H9 (cell line): ENCODE measurements around the gene FHOD1. TPM values are rescaled to one million over a fixed set of nuclear protein-coding genes. Genes with fewer than 3 reads are reported as not detected.

ENCODE experiments used
- DNase-seq: peaks from one replicate; pipeline ENCODE4 v3.0.0-alpha.2; 2017
- H2AFZ ChIP-seq: one replicate; pipeline ENCODE4 v1.6.1; 2013; ENCODE audit warnings: mild to moderate bottlenecking, low read length, control low read depth, moderate library complexity
- H2AK5ac ChIP-seq: 2 replicates; pipeline ENCODE4 v1.6.1; 2013; ENCODE audit warnings: low read length, control low read depth, mixed read lengths; ENCODE audit not compliant: insufficient read length
- H2BK120ac ChIP-seq: one replicate; pipeline ENCODE4 v1.6.1; 2013; ENCODE audit warnings: low read depth, mild to moderate bottlenecking, low read length, control low read depth, inconsistent platforms; ENCODE audit not compliant: poor library complexity, severe bottlenecking
- H2BK12ac ChIP-seq: 2 replicates; pipeline ENCODE4 v1.6.1; 2013; ENCODE audit warnings: low read length, control low read depth, mixed read lengths, low read depth; ENCODE audit not compliant: insufficient read length
- H2BK15ac ChIP-seq: 2 replicates; pipeline ENCODE4 v1.6.1; 2013; ENCODE audit warnings: low read depth, low read length, control low read depth
- H2BK20ac ChIP-seq: one replicate; pipeline ENCODE4 v1.6.1; 2013; ENCODE audit warnings: low read depth, mild to moderate bottlenecking, low read length, control low read depth, inconsistent platforms; ENCODE audit not compliant: poor library complexity, severe bottlenecking
- H2BK5ac ChIP-seq: 2 replicates; pipeline ENCODE4 v1.6.1; 2013; ENCODE audit warnings: low read length, control low read depth, mixed read lengths; ENCODE audit not compliant: insufficient read length
- H3K14ac ChIP-seq: 2 replicates; pipeline ENCODE4 v1.6.1; 2013; ENCODE audit warnings: low read length, control low read depth; ENCODE audit not compliant: insufficient read depth
- H3K18ac ChIP-seq: 2 replicates; pipeline ENCODE4 v1.6.1; 2013; ENCODE audit warnings: low read depth, mild to moderate bottlenecking, mixed read lengths, low read length, control low read depth; ENCODE audit not compliant: insufficient read length
- H3K23ac ChIP-seq: 2 replicates; pipeline ENCODE4 v1.6.1; 2013; ENCODE audit warnings: low read length, control low read depth, mixed read lengths, low read depth; ENCODE audit not compliant: insufficient read length
- H3K23me2 ChIP-seq: 2 replicates; pipeline ENCODE4 v1.6.1; 2013; ENCODE audit warnings: low read depth, mild to moderate bottlenecking, mixed read lengths, low read length, control low read depth; ENCODE audit not compliant: insufficient read length, poor library complexity, severe bottlenecking
- H3K27ac ChIP-seq: 2 replicates; pipeline ENCODE4 v1.5.1; 2013; ENCODE audit warnings: low read length, control low read depth, mixed read lengths, low read depth; ENCODE audit not compliant: insufficient read length
- H3K27me3 ChIP-seq: 2 replicates; pipeline ENCODE4 v1.6.1; 2013; ENCODE audit warnings: low read length, control low read depth, inconsistent platforms; ENCODE audit not compliant: insufficient read depth
- H3K4ac ChIP-seq: 2 replicates; pipeline ENCODE4 v1.6.1; 2013; ENCODE audit warnings: low read depth, mild to moderate bottlenecking, control low read depth, inconsistent platforms, low read length, moderate library complexity
- H3K4me1 ChIP-seq: 2 replicates; pipeline ENCODE4 v1.6.1; 2013; ENCODE audit warnings: low read length, control low read depth, inconsistent platforms; ENCODE audit not compliant: insufficient read depth
- H3K4me2 ChIP-seq: 2 replicates; pipeline ENCODE4 v1.6.1; 2013; ENCODE audit warnings: low read length, control low read depth, mixed read lengths; ENCODE audit not compliant: insufficient read length, insufficient read depth
- H3K56ac ChIP-seq: 2 replicates; pipeline ENCODE4 v1.6.1; 2013; ENCODE audit warnings: low read depth, mild to moderate bottlenecking, mixed read lengths, low read length, control low read depth; ENCODE audit not compliant: insufficient read length
- H3K79me1 ChIP-seq: 2 replicates; pipeline ENCODE4 v1.6.1; 2013; ENCODE audit warnings: low read depth, mild to moderate bottlenecking, moderate library complexity, low read length, control low read depth, inconsistent platforms; ENCODE audit not compliant: insufficient read depth, poor library complexity, severe bottlenecking
- H3K79me2 ChIP-seq: 2 replicates; pipeline ENCODE4 v1.6.1; 2013; ENCODE audit warnings: low read length, control low read depth, inconsistent platforms; ENCODE audit not compliant: insufficient read depth
- H3K9ac ChIP-seq: 2 replicates; pipeline ENCODE4 v1.6.1; 2013; ENCODE audit warnings: low read length, control low read depth, mixed read lengths; ENCODE audit not compliant: insufficient read length; ENCODE audit errors: extremely low read depth
- H3K9me3 ChIP-seq: one replicate; pipeline ENCODE4 v1.6.1; 2013; ENCODE audit warnings: low read depth, low read length, inconsistent platforms; ENCODE audit not compliant: control insufficient read depth
- H3T11ph ChIP-seq: one replicate; pipeline ENCODE4 v1.6.1; 2013; ENCODE audit warnings: mild to moderate bottlenecking, low read length, control low read depth, inconsistent platforms
- H4K20me1 ChIP-seq: one replicate; pipeline ENCODE4 v1.6.1; 2013; ENCODE audit not compliant: control insufficient read depth, insufficient read length, insufficient read depth
- H4K5ac ChIP-seq: 2 replicates; pipeline ENCODE4 v1.6.1; 2013; ENCODE audit warnings: low read depth, mild to moderate bottlenecking, mixed read lengths, low read length, control low read depth; ENCODE audit not compliant: insufficient read length
- H4K8ac ChIP-seq: replicated peaks from 2 replicates; pipeline ENCODE4 v1.6.1; 2013; ENCODE audit warnings: low read length, control low read depth, mixed read lengths, low read depth; ENCODE audit not compliant: insufficient read length
- H4K91ac ChIP-seq: 2 replicates; pipeline ENCODE4 v1.6.1; 2013; ENCODE audit warnings: low read depth, mild to moderate bottlenecking, moderate library complexity, mixed read lengths, low read length, control low read depth; ENCODE audit not compliant: insufficient read length
- H3K27ac Mint-ChIP-seq, 3 experiments: 2 replicates in 2 of 3; 3 replicates in 1 of 3; pipeline ENCODE4 v1.8.0; 2020 to 2021; ENCODE audit warnings: mixed read lengths in 3 of 3, mild to moderate bottlenecking in 1 of 3, moderate library complexity in 1 of 3
- H3K27me3 Mint-ChIP-seq: 2 replicates; pipeline ENCODE4 v1.8.0; 2021; ENCODE audit warnings: low read depth, mild to moderate bottlenecking, moderate library complexity, mixed read lengths
- H3K36me3 Mint-ChIP-seq, 3 experiments: 2 replicates in 2 of 3; 3 replicates in 1 of 3; pipeline ENCODE4 v1.8.0; 2020 to 2021; ENCODE audit warnings: low read depth in 3 of 3, mixed read lengths in 3 of 3; ENCODE audit not compliant: insufficient read depth in 1 of 3
- H3K4me1 Mint-ChIP-seq, 2 experiments: 2 replicates each; pipeline ENCODE4 v1.8.0; 2020; ENCODE audit warnings: mixed read lengths in 2 of 2
- H3K4me3 Mint-ChIP-seq, 2 experiments: 2 replicates in 1 of 2; 3 replicates in 1 of 2; pipeline ENCODE4 v1.8.0; 2020 to 2021; ENCODE audit warnings: mild to moderate bottlenecking in 2 of 2, mixed read lengths in 2 of 2, moderate library complexity in 1 of 2
- H3K9me3 Mint-ChIP-seq, 2 experiments: 2 replicates in 1 of 2; 3 replicates in 1 of 2; pipeline ENCODE4 v1.8.0; 2020; ENCODE audit warnings: mild to moderate bottlenecking in 2 of 2, mixed read lengths in 2 of 2, moderate library complexity in 1 of 2
- WGBS: extraction: QIAGEN DNeasy Blood & Tissue Kit; methylation state at CpG from one replicate; pipeline ENCODE4 v1.1.7; 2013; ENCODE audit warnings: missing lambda C conversion rate, low lambda C conversion rate, mixed read lengths; ENCODE audit not compliant: insufficient read length; ENCODE audit errors: extremely low coverage; 5-methylcytosine and 5-hydroxymethylcytosine counted together
- total RNA-seq: library from RNA; stranded (reverse); gene quantifications from 2 replicates; pipeline ENCODE4 v1.2.1, GENCODE V29; 2021
- TF ChIP-seq, protein P1 (sequence below): fragments of 200-600 bp; sonication (generic); conservative IDR thresholded peaks from 3 replicates; pipeline ENCODE4 v1.8.0; 2021; ENCODE audit warnings: antibody characterized with exemption, mild to moderate bottlenecking

Gene FHOD1
- total RNA-seq, 1 experiment from 2014 or later: 67.0 TPM

DNA sequence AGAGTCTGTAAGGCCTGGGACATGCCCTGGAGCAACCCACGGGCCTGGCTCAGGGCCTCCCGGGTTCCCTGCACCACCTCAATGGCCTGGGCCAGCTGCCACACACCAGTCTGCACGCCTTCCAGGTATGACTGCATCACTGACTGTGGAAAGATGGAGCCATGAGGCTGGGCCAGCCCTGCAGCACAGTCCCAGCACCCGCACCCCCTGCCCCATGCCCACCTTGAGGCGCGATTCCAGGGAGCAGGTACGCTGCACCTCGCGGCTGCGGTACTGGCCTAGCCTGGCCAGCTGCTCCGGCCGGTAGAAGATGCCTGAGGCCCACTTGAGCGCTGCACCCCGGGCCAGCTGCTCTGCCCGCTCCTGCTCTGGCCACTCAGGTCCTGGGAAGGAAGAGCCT is 58.5 kb downstream of the FHOD1 start:
- H4K8ac ChIP-seq: no peak overlapping the region
- no peak overlapping the region for H3K18ac ChIP-seq
- H3K4me1 ChIP-seq: peaks cover 4% of the 10 kb centered on the region; the same call in 1 of the 2 replicates
- H3T11ph ChIP-seq: no peak overlapping the region
- no peak overlapping the region for H3K4ac ChIP-seq
- no peak overlapping the region for H4K91ac ChIP-seq
- H2BK20ac ChIP-seq: no peak overlapping the region
- no peak overlapping the region for H2AK5ac ChIP-seq
- H3K4me1 Mint-ChIP-seq: peaks cover 30 to 41% of the 10 kb centered on the region in 2 experiments
- H2BK12ac ChIP-seq: no peak overlapping the region
- H3K4me2 ChIP-seq: no peak overlapping the region
- peaks cover 29% of the 10 kb centered on the region for H3K27me3 Mint-ChIP-seq
- H3K27ac Mint-ChIP-seq: no peak overlapping the region
- no peaks in the 10 kb centered on the region; a peak in 2 of 5 replicates for H3K9me3 Mint-ChIP-seq
- TF ChIP-seq, protein P1, sequence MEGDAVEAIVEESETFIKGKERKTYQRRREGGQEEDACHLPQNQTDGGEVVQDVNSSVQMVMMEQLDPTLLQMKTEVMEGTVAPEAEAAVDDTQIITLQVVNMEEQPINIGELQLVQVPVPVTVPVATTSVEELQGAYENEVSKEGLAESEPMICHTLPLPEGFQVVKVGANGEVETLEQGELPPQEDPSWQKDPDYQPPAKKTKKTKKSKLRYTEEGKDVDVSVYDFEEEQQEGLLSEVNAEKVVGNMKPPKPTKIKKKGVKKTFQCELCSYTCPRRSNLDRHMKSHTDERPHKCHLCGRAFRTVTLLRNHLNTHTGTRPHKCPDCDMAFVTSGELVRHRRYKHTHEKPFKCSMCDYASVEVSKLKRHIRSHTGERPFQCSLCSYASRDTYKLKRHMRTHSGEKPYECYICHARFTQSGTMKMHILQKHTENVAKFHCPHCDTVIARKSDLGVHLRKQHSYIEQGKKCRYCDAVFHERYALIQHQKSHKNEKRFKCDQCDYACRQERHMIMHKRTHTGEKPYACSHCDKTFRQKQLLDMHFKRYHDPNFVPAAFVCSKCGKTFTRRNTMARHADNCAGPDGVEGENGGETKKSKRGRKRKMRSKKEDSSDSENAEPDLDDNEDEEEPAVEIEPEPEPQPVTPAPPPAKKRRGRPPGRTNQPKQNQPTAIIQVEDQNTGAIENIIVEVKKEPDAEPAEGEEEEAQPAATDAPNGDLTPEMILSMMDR: no peak
- no peak overlapping the region for H3K9ac ChIP-seq
- H3K23ac ChIP-seq: no peak overlapping the region
- no peak overlapping the region for H2BK15ac ChIP-seq
- H3K36me3 Mint-ChIP-seq: peaks cover 7 to 12% (median 10%) of the 10 kb centered on the region in 3 experiments; a peak in 6 of 7 replicates
- no peak overlapping the region for H3K14ac ChIP-seq
- H2BK5ac ChIP-seq: no peak overlapping the region
- peaks cover 17% of the 10 kb centered on the region for H3K23me2 ChIP-seq
- no peak overlapping the region for H3K56ac ChIP-seq
- no peak overlapping the region for H3K27ac ChIP-seq
- DNase-seq: no peak
- no peak overlapping the region for H2BK120ac ChIP-seq
- peaks cover 4% of the 10 kb centered on the region for H3K27me3 ChIP-seq
- no peaks in the 10 kb centered on the region for H3K9me3 ChIP-seq
- peaks cover 13% of the 10 kb centered on the region for H3K79me1 ChIP-seq
- H3K79me2 ChIP-seq: peaks cover 13% of the 10 kb centered on the region; the same call in 1 of the 2 replicates
- no peak overlapping the region for H4K5ac ChIP-seq
- H4K20me1 ChIP-seq: no peaks in the 10 kb centered on the region
- H3K4me3 Mint-ChIP-seq: no peak overlapping the region
- no CpG with 5 or more reads among the region's 15 CpGs for WGBS
- no peak overlapping the region for H2AFZ ChIP-seq
